ENCODE measurements around the gene CGB5. TPM values are rescaled to one million over a fixed set of nuclear protein-coding genes. Genes with fewer than 3 reads are reported as not detected.
A peak's percentile ranks its signal among the peaks of the same experiment; 100 is the strongest.

Gene CGB5
- total and polyA plus RNA-seq, 9 of the 15 experiments (the other 6 are each of a cell fraction or from before 2014, with no cell fraction given) = not detected

DNA sequence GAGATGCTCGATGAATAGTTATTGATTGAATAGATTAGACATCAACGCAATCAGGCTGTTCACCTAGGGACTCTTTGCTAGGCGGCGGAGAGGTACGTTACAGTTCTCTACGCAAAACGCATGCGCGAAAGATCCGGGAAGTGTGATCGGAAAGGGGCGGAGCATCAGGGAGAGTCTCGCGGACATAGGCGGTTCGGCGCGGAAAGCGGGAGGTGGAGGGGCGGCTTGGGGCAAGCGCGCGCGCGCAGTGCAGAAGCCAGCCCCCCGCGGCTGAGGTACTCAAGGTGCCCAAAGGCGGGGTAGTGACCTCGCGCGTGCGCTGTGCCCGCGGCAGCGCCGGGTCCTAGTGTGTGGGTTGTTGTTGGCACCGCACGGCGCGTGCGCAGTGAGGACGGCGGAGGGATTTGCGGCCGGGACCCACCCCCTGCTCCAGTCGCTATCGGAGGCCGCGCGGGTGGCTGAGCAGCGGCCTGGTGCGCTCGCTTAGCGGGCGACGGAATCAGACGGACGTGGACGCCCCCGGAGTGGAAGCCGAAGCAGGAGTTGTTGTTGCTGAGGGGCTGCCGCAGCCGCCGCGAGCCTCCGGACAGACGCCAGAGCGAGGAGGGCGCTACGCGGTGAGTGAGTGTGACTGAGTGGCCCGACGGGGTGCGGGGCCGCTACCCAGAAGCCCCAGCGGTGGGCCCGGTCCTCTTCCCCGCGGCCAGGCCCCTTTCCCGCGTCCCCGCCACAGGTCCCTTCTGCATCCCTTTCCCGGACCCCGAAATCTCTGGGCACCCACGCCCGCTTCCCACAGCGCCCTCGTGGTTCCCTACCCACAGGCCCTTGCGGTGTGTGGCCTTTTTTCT, 41.6 kb downstream of the CGB5 start, which contains the start of gene SNRNP70 (continued):
- TF ChIP-seq, protein P1, sequence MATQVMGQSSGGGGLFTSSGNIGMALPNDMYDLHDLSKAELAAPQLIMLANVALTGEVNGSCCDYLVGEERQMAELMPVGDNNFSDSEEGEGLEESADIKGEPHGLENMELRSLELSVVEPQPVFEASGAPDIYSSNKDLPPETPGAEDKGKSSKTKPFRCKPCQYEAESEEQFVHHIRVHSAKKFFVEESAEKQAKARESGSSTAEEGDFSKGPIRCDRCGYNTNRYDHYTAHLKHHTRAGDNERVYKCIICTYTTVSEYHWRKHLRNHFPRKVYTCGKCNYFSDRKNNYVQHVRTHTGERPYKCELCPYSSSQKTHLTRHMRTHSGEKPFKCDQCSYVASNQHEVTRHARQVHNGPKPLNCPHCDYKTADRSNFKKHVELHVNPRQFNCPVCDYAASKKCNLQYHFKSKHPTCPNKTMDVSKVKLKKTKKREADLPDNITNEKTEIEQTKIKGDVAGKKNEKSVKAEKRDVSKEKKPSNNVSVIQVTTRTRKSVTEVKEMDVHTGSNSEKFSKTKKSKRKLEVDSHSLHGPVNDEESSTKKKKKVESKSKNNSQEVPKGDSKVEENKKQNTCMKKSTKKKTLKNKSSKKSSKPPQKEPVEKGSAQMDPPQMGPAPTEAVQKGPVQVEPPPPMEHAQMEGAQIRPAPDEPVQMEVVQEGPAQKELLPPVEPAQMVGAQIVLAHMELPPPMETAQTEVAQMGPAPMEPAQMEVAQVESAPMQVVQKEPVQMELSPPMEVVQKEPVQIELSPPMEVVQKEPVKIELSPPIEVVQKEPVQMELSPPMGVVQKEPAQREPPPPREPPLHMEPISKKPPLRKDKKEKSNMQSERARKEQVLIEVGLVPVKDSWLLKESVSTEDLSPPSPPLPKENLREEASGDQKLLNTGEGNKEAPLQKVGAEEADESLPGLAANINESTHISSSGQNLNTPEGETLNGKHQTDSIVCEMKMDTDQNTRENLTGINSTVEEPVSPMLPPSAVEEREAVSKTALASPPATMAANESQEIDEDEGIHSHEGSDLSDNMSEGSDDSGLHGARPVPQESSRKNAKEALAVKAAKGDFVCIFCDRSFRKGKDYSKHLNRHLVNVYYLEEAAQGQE (IDR thresholded peaks at IDR 0.05; ENCODE audit: borderline replicate concordance) = no peak
- TF ChIP-seq, protein P1 (CRISPR knock-in tag; IDR thresholded peaks at IDR 0.05; ENCODE audit: low read depth) = peak; percentile 80; the same call in 1 of the 2 replicates
- peak; percentile 75; the same call in 1 of the 2 replicates for TF ChIP-seq OTX1 (CRISPR knock-in tag; IDR thresholded peaks at IDR 0.05)
- peak; percentile 23; the same call in 1 of the 2 replicates for TF ChIP-seq ARID1B (IDR thresholded peaks at IDR 0.05)
- TF ChIP-seq, protein P2, sequence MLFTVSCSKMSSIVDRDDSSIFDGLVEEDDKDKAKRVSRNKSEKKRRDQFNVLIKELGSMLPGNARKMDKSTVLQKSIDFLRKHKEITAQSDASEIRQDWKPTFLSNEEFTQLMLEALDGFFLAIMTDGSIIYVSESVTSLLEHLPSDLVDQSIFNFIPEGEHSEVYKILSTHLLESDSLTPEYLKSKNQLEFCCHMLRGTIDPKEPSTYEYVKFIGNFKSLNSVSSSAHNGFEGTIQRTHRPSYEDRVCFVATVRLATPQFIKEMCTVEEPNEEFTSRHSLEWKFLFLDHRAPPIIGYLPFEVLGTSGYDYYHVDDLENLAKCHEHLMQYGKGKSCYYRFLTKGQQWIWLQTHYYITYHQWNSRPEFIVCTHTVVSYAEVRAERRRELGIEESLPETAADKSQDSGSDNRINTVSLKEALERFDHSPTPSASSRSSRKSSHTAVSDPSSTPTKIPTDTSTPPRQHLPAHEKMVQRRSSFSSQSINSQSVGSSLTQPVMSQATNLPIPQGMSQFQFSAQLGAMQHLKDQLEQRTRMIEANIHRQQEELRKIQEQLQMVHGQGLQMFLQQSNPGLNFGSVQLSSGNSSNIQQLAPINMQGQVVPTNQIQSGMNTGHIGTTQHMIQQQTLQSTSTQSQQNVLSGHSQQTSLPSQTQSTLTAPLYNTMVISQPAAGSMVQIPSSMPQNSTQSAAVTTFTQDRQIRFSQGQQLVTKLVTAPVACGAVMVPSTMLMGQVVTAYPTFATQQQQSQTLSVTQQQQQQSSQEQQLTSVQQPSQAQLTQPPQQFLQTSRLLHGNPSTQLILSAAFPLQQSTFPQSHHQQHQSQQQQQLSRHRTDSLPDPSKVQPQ (CRISPR knock-in tag; IDR thresholded peaks at IDR 0.05; ENCODE audit: borderline replicate concordance) = no peak
- peak; percentile 73 for TF ChIP-seq MAX (CRISPR knock-in tag; IDR thresholded peaks at IDR 0.05)
- TF ChIP-seq NUFIP1 (IDR thresholded peaks at IDR 0.05; ENCODE audit: partially characterized antibody) = no peak
- TF ChIP-seq DIDO1 (tag; IDR thresholded peaks at IDR 0.05; ENCODE audit: low read depth) = peak; percentile 62; the same call in 1 of the 2 replicates
- peak; percentile 98 for TF ChIP-seq PCBP1 (IDR thresholded peaks at IDR 0.05; ENCODE audit: low read depth, low read length, poor library complexity, severe bottlenecking)
- peak; percentile 63; the same call in 1 of the 2 replicates for TF ChIP-seq CREB1 (IDR thresholded peaks at IDR 0.05)
- peak; percentile 76 for TF ChIP-seq CREB1 (CRISPR knock-in tag; IDR thresholded peaks at IDR 0.05)
- peak; percentile 65 to 77 for TF ChIP-seq SIN3A (IDR thresholded peaks at IDR 0.05; ENCODE audit: borderline replicate concordance in 2 of 2, control insufficient read depth in 1 of 2, low read depth in 2 of 2, low read length in 2 of 2)

Measured in K562 (cell line).